ENCODE data around the gene JAGN1.

- TF ChIP-seq POLR2A (IDR thresholded peaks at IDR 0.05; ENCODE audit: low read length) (no peak), GATA1 (IDR thresholded peaks at IDR 0.05; ENCODE audit: low read depth, low read length) (no peak)
Measured at GRCh38 chr3:9916346-9916733, 25.9 kb downstream of the JAGN1 start.
